AG04450 (cell line): ENCODE results near the gene LSP1. TPM values are rescaled to one million over a fixed set of nuclear protein-coding genes. Genes with fewer than 3 reads are reported as not detected.
"Not testable (repeated sequence)": the region's sequence is repeated elsewhere in the genome, so short reads cannot be mapped to it uniquely, and the experiment has no call there.

Source experiments
- CTCF ChIA-PET: fragments of 300-600, 350-600 bp; formaldehyde crosslinking; extraction: SDS; loops from one replicate; lab custom pipeline; 2022; ENCODE audit warnings: antibody characterized with exemption, inconsistent platforms; lab: Charles Lee
- POLR2A ChIA-PET: fragments of 350-600 bp; formaldehyde crosslinking; extraction: SDS; loops from one replicate; lab custom pipeline; 2021; ENCODE audit warnings: antibody characterized with exemption, inconsistent platforms; lab: Yijun Ruan, JAX
- DNase-seq: peaks from one replicate; pipeline ENCODE4 v3.0.0-alpha.2; 2011; ENCODE audit warnings: low read depth, low spot score
- H3K27ac ChIP-seq: one replicate; pipeline ENCODE4 v1.5.1; 2012; ENCODE audit warnings: low read depth, low read length, control low read depth
- H3K27me3 ChIP-seq: one replicate; pipeline ENCODE4 v1.6.0; 2012; ENCODE audit warnings: low read length; ENCODE audit not compliant: control insufficient read depth, insufficient read depth
- H3K4me3 ChIP-seq: 2 replicates; pipeline ENCODE4 v1.5.1; 2011; ENCODE audit warnings: mild to moderate bottlenecking, low read depth, low read length, control low read depth
- H3K9me3 ChIP-seq: 2 replicates; pipeline ENCODE4 v1.5.1; 2012; ENCODE audit warnings: low read length; ENCODE audit not compliant: control insufficient read depth, insufficient read depth
- CTCF ChIP-seq: IDR thresholded peaks from 2 replicates; pipeline ENCODE4 v1.5.1; 2011; ENCODE audit warnings: low read depth, low read length, control low read depth, inconsistent platforms
- polyA plus RNA-seq: library from polyadenylated mRNA; depleted of rRNA; stranded (reverse); fragments of >200 nt; gene quantifications from 2 replicates; pipeline ENCODE4 v1.2.3, GENCODE V29; 2011

The LSP1 gene
- polyA plus RNA-seq, 1 experiment, result not detected

GRCh38 chr11:1870721-1871466, 18.0 kb downstream of the LSP1 start:
- ChIA-PET POLR2A (no interaction called here), CTCF (interaction anchor here (1.1 to 1.4 kb wide), 2 partner anchors 11 to 39 kb away, joined by 4 to 8 read pairs; no protein-coding TSS in a partner anchor)
- Histone ChIP-seq H3K27me3 (peaks cover 26% of the 10 kb centered on the region), H3K27ac (no peak overlapping the region), H3K4me3 (no peak overlapping the region), H3K9me3 (peaks cover 3% of the 10 kb centered on the region; the same call in 1 of the 2 replicates)
- DNase-seq, result no peak
- no peak for TF ChIP-seq CTCF

- no peak for TF ChIP-seq CTCF
- DNase-seq, result no peak
These were observed 18.6 kb downstream of the LSP1 start for GRCh38 chr11:1871531-1871930.

GRCh38 chr11:1872267-1872985, 19.5 kb downstream of the LSP1 start:
- no peak for DNase-seq
- peaks cover 8% of the 10 kb centered on the region; the same call in 1 of the 2 replicates for H3K9me3 ChIP-seq
- peaks cover 26% of the 10 kb centered on the region for H3K27me3 ChIP-seq
- no peak overlapping the region for H3K4me3 ChIP-seq
- POLR2A ChIA-PET, result no interaction called here
- no peak overlapping the region for H3K27ac ChIP-seq
- CTCF ChIA-PET, result interaction anchor here (1.0 kb wide), 1 partner anchor 10 kb away, joined by 7 read pairs; no protein-coding TSS in a partner anchor
- no peak for TF ChIP-seq CTCF

More at GRCh38 chr11:1871531-1871930, 18.6 kb downstream of the LSP1 start:
- Histone ChIP-seq H3K27me3 (peaks cover 26% of the 10 kb centered on the region), H3K9me3 (peaks cover 4% of the 10 kb centered on the region; the same call in 1 of the 2 replicates), H3K27ac (no peak overlapping the region), H3K4me3 (no peak overlapping the region)
- ChIA-PET CTCF (interaction anchor here (1.4 kb wide), 1 partner anchor 11 kb away, joined by 8 read pairs; no protein-coding TSS in a partner anchor), POLR2A (no interaction called here)

GRCh38 chr11:1873048-1873812, 20.3 kb downstream of the LSP1 start:
- no peak for DNase-seq
- Histone ChIP-seq H3K27me3 (peaks cover 26% of the 10 kb centered on the region), H3K9me3 (peaks cover 8% of the 10 kb centered on the region; the same call in 1 of the 2 replicates), H3K27ac (no peak overlapping the region), H3K4me3 (no peak overlapping the region)
- POLR2A ChIA-PET, result no interaction called here
- no peak for TF ChIP-seq CTCF
- CTCF ChIA-PET, result interaction anchor here (1.0 kb wide), 1 partner anchor 9 kb away, joined by 7 read pairs; no protein-coding TSS in a partner anchor

- CTCF ChIA-PET, result interaction anchor here (1.0 kb wide), 1 partner anchor 8 kb away, joined by 7 read pairs; no protein-coding TSS in a partner anchor
These were observed 20.9 kb downstream of the LSP1 start for GRCh38 chr11:1873813-1874150.

GRCh38 chr11:1874441-1875092, 21.7 kb downstream of the LSP1 start:
- peaks cover 18% of the 10 kb centered on the region for H3K27me3 ChIP-seq
- POLR2A ChIA-PET, H3K9me3 ChIP-seq, H3K27ac ChIP-seq, DNase-seq, H3K4me3 ChIP-seq, CTCF ChIA-PET: not testable (repeated sequence)

More at GRCh38 chr11:1873813-1874150, 20.9 kb downstream of the LSP1 start:
- DNase-seq, H3K9me3 ChIP-seq, POLR2A ChIA-PET, H3K27ac ChIP-seq, H3K4me3 ChIP-seq: not testable (repeated sequence)
- H3K27me3 ChIP-seq, result peaks cover 25% of the 10 kb centered on the region
